ENCODE data around the gene CNN3.

Gene CNN3

DNA sequence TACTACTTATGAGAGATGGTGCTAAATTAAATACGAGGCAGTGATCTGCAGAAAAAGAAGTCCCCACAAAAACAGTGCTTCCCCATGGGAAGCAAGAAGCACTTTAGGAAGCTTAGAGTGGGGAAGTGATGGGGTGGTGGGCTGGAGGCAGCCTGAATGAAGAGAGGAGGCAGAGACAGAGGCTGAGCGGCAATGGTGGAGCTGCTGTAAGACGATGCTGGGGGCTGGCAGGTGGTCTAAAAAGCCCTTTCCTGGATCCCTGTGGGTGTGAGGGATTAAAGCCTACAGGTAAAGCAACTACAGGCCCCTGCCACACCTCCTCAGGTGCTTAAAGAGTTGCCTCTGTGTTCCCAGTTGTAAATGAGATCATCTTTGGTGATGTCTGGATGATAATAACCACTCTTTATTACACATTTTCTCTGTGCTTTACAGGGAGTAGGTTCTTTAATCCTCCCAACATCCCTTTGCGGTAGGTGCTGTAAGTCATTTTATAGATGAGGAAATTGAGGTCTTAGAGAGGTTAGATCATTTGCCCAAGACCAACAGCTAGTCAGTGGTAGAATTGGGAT, 39.2 kb downstream of the CNN3 start:
- no peak for DNase-seq (ENCODE audit: low spot score)

DNA sequence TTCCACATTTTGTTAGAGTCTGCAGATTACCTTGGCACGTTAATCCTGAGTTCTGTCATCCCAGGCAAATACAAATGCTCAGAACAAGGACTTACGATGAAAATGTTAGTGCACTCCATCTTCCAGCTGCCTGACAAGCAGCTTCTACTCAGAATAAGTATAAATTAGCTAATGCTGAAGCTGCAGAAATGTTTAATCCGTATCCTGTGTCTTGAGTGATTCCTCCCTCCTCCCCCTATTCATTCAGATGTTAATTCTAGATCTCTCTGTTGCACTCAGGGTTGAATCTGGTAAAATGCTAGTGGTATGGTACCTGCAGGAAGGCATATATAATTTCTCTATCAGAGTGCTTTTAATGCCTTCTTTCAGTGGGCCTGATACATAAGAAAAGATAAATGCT, 39.8 kb downstream of the CNN3 start:
- DNase-seq (ENCODE audit: low spot score): no peak

DNA sequence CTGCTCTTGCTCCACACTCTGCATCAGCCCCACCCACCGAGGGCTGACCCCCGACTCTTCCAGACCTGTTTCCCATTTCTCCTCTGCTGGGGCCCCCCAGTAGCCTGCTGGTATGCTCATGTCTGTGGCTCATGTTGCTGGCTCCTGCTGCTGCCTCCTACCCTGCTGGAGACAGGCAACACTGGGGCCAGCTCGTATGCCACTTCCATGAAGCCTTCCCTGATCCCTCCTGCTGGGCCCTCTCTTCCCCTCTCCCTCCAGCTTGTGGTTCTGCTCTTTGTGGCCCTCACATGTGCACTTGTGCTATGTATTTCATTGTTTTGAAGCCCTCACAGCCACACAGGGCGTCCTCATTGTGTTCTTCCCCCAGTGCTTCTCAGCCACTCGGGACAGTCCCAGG, 40.5 kb downstream of the CNN3 start:
- no peak for DNase-seq (ENCODE audit: low spot score)

DNA sequence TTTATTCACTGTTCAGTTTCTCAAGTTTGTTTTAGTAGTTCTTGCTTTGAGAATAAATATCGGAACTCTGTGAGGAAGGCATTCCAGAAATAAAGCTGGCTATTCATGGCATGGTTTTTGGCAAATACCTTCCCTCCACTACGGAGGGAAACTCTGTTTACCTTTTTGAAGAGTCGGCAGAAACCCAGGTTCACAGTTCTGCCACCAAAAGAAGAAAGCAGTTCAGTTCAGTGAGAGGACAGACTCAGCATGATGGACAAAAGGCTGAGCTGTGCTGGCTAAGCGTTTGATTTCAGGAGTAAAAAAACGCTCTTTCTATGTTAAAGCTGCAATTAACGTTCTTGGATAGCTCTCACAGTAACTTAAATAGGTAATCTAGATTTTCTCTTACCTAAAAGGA, 42.4 kb downstream of the CNN3 start:
- no peak for DNase-seq (ENCODE audit: low spot score)

DNA sequence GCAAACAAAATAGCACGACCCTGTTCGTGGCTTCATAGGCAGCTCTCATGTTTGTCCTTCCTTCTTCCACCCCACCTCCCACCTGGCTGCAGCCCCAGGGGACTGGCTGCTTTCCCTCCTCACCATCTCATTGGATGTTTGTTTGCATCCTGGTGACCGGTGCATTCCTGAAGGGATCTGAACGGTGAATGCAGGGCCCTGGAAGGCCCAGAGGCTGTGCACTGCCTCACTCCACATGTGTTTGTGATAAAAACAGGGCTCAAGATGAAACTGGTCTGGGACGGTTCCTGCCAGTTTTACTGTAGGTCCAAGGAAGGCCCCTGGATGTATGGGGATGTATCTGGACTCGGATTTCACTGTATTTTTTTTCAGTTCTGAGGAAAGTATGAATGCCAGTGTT, 42.8 kb downstream of the CNN3 start:
- no peak for DNase-seq (ENCODE audit: low spot score)

DNA sequence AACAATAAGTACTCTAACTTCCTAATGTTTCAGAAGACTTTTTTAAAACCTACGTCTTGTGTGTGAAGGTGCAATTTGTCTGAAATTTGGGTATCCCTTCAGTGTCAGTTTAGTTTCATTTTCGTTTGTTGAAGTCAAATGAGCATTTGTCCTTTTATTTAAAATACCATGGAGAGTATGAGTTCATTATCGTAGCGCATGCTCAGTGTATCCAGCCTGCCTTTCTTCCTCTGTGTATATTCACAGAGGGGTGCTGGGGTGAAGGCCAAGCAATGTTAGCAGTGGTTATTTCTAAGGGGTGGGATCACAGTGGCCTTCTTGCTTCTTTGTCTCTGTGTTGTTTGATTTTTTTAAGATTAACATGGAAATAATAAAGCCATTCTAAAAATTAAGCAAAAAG, 43.2 kb downstream of the CNN3 start:
- DNase-seq (ENCODE audit: low spot score): no peak

DNA sequence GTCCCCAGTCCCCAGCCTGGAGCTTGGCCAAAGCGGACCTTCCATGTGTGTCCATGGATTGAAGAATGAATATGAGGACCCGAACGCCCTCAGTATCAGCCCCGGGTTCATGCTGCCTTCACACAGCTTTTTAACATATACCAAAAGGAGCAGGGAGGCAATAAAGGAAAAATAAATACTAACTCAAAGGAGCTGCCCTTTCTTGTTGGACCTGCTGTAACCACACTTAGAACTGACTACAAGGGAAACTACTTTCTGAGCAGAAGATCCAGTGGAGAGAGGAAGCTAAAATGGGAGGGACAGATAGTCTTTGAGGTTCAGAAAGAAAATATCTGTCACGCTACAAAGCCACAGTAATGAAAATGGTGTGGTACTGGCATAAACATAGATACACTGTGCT, 48.6 kb downstream of the CNN3 start:
- no peak for DNase-seq (ENCODE audit: low spot score)

DNA sequence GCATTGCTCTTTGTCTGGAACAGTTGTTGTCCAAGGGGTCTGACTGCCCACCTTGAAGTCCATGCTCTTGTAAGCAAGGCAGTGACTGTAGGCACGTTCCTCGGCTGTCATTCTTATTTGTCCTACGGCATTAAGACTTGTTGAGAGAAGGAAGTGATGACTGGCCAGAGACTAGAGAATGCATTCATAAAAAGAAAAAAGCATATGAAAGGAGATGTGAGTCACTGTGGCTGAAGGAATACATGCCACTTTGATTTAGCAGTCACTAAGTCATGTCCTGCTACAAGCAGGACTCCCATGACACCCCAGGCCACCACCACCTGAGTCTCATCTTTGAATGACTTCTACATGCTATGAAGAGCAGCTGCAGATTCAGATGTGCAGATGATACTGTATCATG, 50.5 kb downstream of the CNN3 start:
- no peak for DNase-seq (ENCODE audit: low spot score)

DNA sequence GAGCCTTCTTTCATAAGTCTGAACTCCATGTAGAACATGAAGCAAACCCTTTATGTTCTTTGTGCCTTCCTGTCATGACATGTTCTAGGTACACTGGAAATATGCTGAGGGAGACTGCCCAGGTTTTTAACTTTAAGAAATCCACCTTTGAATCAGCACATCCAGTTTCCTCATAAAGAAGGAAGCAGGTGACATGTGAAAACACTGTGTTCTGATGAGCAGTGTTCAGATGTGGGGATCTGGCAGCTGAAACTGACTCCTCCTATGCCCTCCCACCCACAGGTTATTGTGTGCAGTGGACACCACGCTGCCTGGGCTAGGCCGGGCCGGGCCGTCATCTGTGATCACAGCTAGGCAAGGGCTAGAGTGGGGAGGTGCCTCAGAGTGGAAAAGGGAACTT, 51.1 kb downstream of the CNN3 start:
- no peak for DNase-seq (ENCODE audit: low spot score)

DNA sequence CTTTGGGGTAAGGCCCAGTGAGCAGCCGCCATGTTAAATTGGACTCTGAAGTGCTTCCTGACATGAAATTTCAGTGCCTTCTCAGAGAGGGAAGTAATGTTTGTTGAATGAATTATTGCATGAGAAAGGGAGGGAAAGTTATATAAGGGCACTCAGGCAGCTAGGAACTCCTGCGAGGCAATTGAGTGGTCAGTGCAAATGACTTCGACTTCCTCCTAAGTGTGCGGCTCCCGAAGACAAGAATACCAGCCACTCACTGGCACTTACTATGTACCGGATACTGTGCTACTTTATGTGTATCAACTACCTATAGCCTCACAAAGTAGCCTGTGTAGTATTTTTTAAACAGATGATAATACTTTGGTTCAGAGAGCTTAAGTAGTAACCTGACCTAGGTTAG, 52.5 kb downstream of the CNN3 start:
- DNase-seq (ENCODE audit: low spot score): no peak

DNA sequence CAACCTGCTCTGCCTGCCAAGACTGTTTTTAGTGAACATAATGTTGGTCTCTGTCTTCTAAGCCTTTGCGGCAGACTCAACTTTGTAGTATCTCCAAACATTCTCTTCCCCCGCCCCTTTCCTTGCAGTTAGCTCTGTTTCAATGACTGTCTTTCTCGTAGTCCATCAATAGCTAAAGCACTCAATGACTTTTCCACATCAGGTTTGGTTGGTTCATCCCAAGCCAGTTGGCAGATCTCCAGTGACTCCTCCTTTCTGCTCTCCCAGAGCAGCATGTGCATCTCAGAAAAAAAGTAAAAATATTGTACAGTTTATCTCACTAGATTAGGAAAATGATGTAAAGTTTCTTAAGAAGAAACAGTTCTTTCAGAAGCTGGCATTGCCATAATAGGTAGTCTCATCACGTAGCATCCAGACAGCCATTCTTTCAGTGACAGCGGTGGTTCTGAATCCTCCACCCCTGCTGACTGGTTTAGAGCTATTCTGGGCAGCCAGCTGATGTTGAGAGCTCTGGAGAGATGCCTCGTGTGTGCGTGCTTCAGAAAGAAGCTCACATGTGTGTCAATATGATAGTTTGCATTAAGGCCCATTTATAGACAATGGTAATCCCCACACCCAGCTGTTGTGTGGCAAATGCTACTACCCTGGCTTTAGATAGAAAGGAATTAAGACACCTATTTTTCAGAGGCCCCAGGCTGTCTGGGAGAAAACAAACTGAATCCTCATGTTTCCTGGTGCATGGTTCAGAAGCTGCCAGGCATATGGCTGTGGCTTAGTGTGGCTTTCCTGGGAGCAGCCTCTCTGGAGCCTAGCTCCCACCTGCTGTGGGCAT, 53.2 kb downstream of the CNN3 start:
- peak; percentile 83 for DNase-seq (ENCODE audit: low spot score)

DNA sequence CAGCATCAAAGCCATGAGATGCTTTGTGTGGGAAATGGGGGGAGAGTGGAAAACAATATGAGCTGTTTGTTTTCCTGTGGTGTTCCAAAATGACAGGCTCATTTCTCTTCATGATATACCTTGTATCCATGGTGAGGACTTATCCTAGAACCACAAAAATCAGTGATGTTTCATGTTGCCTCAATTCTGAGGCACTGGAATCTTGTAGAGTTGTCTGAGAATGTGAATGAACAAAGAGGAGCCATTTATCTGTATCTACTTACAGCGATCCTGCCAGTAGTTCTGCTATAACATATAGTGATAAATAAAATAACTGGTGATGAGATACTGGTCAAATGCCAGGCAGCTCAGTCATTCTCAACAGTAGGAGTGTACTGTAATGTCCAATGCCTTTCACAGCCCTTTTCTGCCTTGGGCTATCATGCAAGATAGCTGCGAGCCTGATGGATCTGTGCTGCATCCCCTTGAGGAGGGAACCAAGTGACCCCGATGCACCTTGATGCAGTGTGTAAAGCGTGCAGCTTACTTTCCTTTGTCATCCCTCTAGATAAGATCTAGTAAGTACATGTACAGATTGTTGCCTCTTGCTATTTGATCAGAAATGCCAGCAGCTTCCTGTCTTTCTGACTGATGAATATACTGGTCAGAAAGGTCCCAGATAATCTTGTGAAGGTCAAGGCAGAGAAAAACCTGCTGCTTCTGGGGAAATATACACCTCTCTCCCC, 54.0 kb downstream of the CNN3 start:
- no peak for DNase-seq (ENCODE audit: low spot score)

DNA sequence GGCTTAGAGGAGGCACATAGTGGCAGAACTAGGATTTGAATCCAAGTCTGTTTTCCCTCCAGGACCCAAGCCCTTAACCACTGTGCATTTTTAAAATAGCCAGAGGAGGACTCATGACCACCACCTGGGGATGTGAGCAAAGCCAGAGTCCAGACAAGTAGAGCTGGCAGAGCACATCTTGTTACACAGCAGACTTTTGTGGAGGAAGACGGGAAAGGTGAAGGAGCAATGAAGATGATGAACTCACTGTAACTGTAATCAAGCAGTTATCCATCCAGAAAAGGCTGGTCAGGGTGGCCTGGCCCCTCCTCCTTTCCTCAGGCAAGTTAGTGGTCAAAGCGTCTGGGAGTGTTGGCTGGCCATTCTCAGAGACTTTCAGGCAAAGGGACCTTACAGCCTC, 55.9 kb downstream of the CNN3 start:
- no peak for DNase-seq (ENCODE audit: low spot score)

DNA sequence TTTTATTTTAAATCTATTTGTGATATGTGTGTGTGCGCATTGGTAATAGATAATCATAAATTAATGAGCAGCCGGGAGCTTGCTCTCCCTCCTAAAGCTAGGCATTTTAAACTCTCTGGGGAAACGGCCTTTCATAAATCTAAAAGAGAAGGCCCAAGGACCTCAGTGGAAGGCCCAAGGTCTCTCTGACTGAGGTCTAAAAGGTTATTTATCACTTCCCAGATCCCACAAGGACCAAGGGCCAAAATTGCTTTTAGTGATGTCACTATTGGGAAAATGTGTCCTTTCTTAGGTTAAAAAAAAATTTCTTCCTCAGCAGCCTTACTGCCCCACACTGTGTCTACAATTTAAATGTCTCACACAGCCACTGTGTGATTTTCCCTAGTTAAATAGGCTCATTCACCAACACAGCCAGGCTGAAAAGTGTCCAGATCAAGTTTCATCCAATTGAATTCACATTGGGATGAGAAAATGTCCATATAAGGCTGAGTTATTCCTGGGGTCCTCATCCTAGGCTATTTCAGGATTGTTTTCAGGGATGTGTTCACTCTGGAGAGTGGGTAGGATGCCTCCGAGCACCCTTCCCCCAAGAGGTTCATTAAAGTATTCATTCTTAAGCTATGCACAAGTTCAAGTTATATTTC, 60.6 kb downstream of the CNN3 start:
- DNase-seq (ENCODE audit: low spot score): no peak

DNA sequence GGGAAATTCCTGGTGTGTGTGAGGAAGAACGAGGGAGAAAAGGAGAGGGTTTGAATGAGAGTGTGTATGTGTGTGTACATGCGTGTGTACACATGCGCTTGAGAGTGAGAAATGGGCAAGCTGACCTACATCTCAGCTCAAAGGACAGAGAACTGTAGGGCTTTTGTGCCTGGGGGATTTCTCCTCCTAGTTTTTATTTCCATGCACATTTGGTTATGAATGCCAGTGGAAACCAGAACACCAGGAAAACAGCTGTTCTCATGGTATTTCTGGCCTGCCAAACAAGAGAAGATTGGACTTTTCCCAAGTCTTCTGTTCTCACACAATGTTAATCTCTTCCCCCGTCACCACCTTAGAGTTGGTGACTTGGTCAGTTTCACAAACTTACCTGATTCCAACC, 61.5 kb downstream of the CNN3 start:
- DNase-seq (ENCODE audit: low spot score): no peak

DNA sequence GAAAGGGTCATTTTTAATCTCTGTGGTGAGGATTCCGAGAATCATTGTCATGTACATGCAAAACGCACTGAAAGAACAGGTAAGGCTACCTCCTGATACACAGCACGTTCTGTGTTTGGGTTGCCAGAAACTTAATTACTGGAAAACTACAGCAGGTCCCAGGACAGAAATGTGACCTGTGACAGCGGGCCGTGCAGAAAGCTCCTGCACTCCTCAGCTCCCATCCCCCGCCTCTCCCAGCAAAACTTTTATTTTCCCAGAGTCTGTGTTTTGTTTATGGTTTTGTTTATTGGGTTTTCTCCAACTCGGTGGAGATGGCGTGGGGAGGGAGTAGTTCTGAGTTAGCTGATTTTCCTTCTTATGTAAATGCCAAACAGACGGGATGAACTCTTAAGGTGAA, 62.1 kb downstream of the CNN3 start:
- no peak for DNase-seq (ENCODE audit: low spot score)

DNA sequence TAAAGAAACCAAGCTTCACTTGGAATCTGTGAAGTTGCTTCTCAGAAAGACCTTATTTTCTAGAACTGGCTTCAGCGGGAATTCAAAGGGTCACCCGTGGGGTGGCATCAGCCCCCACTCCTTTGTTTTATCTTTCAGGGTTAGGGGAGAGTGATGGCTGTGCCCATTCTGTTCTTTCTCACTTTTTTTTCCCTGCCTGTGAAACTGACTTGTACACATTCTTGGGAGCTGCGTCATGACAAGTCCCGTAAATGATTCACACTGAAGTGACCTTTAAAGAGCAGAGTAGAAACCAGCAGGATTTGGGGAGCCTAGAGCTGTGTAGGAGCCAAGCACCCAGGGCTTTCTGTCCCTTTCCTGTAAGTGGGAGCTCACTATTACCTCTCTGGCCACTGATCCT, 63.0 kb downstream of the CNN3 start:
- DNase-seq (ENCODE audit: low spot score): peak; percentile 50

DNA sequence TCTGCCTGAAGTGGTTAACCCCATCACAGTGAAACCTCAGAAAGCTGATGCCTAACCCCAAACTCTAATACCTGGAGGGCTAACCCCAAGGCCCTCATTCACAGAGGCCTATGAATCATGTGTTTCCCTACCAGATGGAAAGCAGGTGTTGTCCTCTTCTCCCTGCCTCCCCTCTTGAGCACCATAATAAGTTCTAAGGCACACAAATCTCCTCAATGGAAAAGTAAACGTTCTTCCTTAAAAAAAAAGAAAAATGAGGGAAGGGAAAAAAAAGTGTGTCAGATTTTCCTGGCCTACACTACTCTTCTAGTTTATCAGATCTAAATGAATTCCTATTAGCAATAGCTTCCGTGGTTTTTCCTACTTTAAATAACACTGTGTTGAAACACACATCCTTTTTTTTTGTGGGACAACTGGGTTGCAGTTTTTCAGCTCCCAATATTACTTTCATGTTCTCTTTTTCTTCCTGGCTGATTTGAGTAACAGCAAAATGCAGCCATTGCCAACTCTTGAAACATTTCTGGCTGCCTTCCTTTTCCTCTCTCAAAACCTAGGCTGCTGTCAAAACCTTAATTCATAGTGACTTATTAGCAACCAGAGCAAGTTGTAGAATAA, 63.5 kb downstream of the CNN3 start:
- peak; percentile 58 for DNase-seq (ENCODE audit: low spot score)

DNA sequence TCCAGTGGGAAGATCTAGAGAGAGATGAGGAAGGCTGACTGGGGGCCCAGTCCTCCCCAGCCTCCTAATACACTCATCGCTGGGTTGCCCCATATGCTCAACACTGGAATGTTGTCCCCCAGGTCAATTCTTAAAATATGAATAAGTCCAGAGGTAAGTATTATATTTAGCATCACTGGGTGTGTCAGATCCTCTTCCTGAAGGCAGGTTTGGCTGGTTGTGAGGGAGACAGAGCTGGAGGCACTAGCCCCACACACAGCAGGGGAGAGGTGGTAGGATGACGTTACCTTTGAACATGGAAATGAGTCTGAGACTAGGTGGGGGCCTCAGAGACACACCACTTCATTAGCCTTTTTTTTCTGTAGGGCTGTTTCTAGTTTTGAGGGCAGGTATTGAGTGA, 64.2 kb downstream of the CNN3 start:
- no peak for DNase-seq (ENCODE audit: low spot score)

DNA sequence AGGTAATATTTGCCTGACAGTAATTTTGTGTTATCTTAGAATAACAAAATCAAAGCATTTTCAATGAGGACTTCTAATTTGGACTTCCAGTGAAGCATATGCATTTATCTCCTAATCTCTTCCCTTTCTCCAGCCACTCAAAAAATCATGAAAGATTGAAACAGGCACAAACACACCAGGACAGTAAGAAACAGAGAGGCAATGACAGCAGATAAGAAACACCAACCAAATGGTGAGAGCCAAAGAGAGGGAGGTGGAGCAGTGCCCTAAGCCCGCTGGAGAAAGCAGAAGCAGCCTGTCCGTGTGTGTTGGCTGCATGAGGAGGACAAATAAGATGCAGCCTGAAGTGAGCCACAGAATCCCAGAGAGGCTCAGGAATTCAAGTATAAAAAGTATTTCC, 67.7 kb downstream of the CNN3 start:
- DNase-seq (ENCODE audit: low spot score): no peak

DNA sequence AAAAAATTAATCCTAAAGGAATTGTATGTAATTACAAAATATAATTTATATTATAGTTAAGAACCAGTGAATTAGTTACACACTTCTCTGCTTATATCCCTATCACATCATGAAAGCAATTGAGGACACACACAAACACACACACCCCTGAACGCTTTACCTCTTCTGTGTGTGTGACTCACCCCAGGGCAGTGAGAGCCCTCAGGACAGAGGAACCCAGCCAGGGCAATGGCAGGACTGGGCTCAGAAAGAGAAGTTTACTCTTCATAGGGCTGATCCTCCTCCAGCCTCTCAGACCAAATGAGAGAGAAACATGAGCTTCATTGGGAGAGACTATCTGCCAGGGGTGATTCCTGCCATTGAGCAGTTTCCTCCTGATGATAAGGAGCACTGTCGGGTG, 68.6 kb downstream of the CNN3 start:
- no peak for DNase-seq (ENCODE audit: low spot score)

DNA sequence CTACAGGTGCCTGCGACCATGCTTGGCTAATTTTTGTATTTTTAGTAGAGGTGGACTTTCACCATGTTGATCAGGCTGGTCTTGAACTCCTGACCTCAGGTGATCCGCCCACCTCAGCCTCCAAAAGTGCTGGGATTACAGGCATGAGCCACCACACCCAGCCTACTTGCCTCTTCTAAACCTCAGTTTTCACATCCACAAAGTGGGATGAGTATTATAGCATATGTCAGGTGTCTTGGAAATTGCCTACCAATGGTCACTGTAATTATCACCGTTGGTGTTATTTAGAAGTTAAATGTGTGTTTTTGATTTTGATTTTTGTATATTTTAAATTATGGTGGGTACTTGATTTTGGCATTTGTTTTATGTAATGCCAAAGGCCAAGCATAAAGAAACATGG, 70.0 kb downstream of the CNN3 start:
- no peak for DNase-seq (ENCODE audit: low spot score)

DNA sequence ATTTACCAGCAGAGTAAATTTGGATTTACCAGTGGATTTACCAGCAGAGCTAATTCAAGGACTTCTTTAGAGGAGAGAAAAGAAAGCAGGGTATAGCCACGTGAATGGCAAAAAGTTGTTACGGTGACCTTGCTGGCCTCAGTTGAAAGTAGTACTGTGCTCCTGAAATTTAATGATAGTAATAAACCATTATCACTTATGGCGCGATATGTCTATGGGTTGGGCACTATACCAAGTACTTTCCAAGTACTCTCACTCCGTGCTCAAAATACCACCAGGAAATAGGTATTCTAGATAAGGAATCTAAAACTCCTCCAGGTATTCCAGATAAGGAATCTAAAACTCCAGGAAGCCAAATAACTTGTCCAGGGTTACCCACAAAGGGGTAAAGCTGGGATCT, 70.9 kb downstream of the CNN3 start:
- no peak for DNase-seq (ENCODE audit: low spot score)

All from putamen (tissue), 1 donor.